Dermis blood vessel endothelial cell (primary cell): ENCODE measurements around the gene ACE. TPM values are rescaled to one million over a fixed set of nuclear protein-coding genes. Genes with fewer than 3 reads are reported as not detected.
"Not testable (repeated sequence)": the region's sequence is repeated elsewhere in the genome, so short reads cannot be mapped to it uniquely, and the experiment has no call there.

Source experiments
- DNase-seq: peaks from one replicate; pipeline ENCODE4 v3.0.0; 2010
- total RNA-seq: library from RNA; depleted of rRNA; stranded (reverse); fragments of >200 nt; gene quantifications from 2 replicates; pipeline ENCODE4 v1.2.3, GENCODE V29; 2014

ACE gene
- total RNA-seq, 1 donor from 2014 or later: 366 TPM

GRCh38 chr17:63444457-63444856, 32.4 kb upstream of the ACE start:
- no peak for DNase-seq

GRCh38 chr17:63445065-63445464, 31.8 kb upstream of the ACE start:
- DNase-seq: no peak

GRCh38 chr17:63445571-63445953, 31.3 kb upstream of the ACE start:
- peak; percentile 50 for DNase-seq

- DNase-seq: peak; percentile 78
Measured at GRCh38 chr17:63445954-63446752, 30.7 kb upstream of the ACE start, which contains the start of gene CYB561. Gene CYB561, minus strand, starts transcription at chr17:63446306. Its CDS starts 8,759 bp downstream, at chr17:63437547.

GRCh38 chr17:63446753-63447470, 29.9 kb upstream of the ACE start:
- DNase-seq: peak; percentile 92

GRCh38 chr17:63447471-63448009, 29.3 kb upstream of the ACE start:
- peak; percentile 70 for DNase-seq

GRCh38 chr17:63448655-63449054, 28.2 kb upstream of the ACE start:
- DNase-seq: no peak

GRCh38 chr17:63450551-63450950, 26.3 kb upstream of the ACE start:
- peak; percentile 94 for DNase-seq

- no peak for DNase-seq
Measured at GRCh38 chr17:63451150-63451549, 25.7 kb upstream of the ACE start.

GRCh38 chr17:63452046-63452961, 24.6 kb upstream of the ACE start:
- no peak for DNase-seq

- DNase-seq: no peak
Measured at GRCh38 chr17:63452962-63453551, 23.8 kb upstream of the ACE start.

GRCh38 chr17:63454357-63454756, 22.5 kb upstream of the ACE start:
- DNase-seq: not testable (repeated sequence)

- DNase-seq: no peak
Measured at GRCh38 chr17:63454915-63455314, 21.9 kb upstream of the ACE start.

- DNase-seq: peak; percentile 29
Measured at GRCh38 chr17:63455417-63455816, 21.4 kb upstream of the ACE start.

- no peak for DNase-seq
Measured at GRCh38 chr17:63458478-63458877, 18.4 kb upstream of the ACE start.

- no peak for DNase-seq
Measured at GRCh38 chr17:63460018-63460417, 16.8 kb upstream of the ACE start.

GRCh38 chr17:63463771-63464170, 13.1 kb upstream of the ACE start:
- no peak for DNase-seq

GRCh38 chr17:63464691-63465236, 12.1 kb upstream of the ACE start:
- DNase-seq: no peak

GRCh38 chr17:63468099-63468498, 8.8 kb upstream of the ACE start:
- DNase-seq: not testable (repeated sequence)

- peak; percentile 96 for DNase-seq
Measured at GRCh38 chr17:63474174-63474573, 2.7 kb upstream of the ACE start.

GRCh38 chr17:63474586-63475460, 2.0 kb upstream of the ACE start:
- peak; percentile 70 for DNase-seq
